ENCODE data around the gene DEPDC4.

DNA sequence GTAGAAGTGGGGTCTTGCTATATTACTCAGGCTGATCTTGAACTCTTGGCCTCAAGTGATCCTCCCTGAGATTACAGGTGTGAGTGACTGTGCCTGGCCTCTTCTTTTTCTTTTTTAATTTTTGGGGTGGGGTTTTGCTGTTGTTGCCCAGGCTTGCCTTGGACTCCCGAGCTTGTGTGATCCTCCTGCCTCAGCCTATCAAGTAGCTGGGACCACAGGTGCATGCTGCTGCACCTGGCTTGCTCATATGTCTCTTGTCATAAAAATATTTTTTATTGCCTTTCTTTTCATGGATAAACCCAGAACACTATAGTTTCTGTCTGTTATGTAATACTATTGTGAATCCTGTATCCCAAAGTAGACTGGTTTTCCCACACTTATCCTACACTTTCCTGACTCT, 26.1 kb upstream of the DEPDC4 start:
- no peak for TF ChIP-seq CTCF (IDR thresholded peaks at IDR 0.05)
- TF ChIP-seq POLR2A (IDR thresholded peaks at IDR 0.05): no peak
